Measurements from ENCODE around the gene JOSD1.
A peak's percentile ranks its signal among the peaks of the same experiment; 100 is the strongest.
"Not testable (repeated sequence)": the region's sequence is repeated elsewhere in the genome, so short reads cannot be mapped to it uniquely, and the experiment has no call there.

Gene JOSD1

GRCh38 chr22:38675833-38676232, 24.9 kb downstream of the JOSD1 start:
- no peak for DNase-seq

GRCh38 chr22:38674888-38675287, 25.9 kb downstream of the JOSD1 start:
- no peak for DNase-seq

GRCh38 chr22:38657045-38657909, 43.5 kb downstream of the JOSD1 start:
- DNase-seq: peak; percentile 42

- DNase-seq: peak; percentile 46
These were observed 44.3 kb downstream of the JOSD1 start, which contains the start of the genes CBY1 and FAM227A for GRCh38 chr22:38656256-38657044. TSS of gene CBY1 (plus strand) at chr22:38656638. CDS start at chr22:38668055, 11,417 bp downstream. TSS of gene FAM227A (minus strand) at chr22:38656392. CDS start at chr22:38650168, 6,224 bp downstream.

- no peak for DNase-seq
These were observed 45.1 kb downstream of the JOSD1 start for GRCh38 chr22:38655519-38656255.

GRCh38 chr22:38653741-38654140, 47.0 kb downstream of the JOSD1 start:
- no peak for DNase-seq

- DNase-seq: no peak
These were observed 47.9 kb downstream of the JOSD1 start for GRCh38 chr22:38652859-38653258.

GRCh38 chr22:38649841-38650522, 50.8 kb downstream of the JOSD1 start:
- no peak for DNase-seq

GRCh38 chr22:38645430-38645829, 55.3 kb downstream of the JOSD1 start:
- DNase-seq: no peak

- not testable (repeated sequence) for DNase-seq
These were observed 56.5 kb downstream of the JOSD1 start for GRCh38 chr22:38644245-38644644.

GRCh38 chr22:38641476-38642040, 59.2 kb downstream of the JOSD1 start:
- no peak for DNase-seq

- DNase-seq: no peak
These were observed 62.0 kb downstream of the JOSD1 start for GRCh38 chr22:38638728-38639127.

- DNase-seq: no peak
These were observed 62.5 kb downstream of the JOSD1 start for GRCh38 chr22:38638216-38638615.

Measured in NCI-H524 treated with DMSO at 0.1 percent for 48 hours (cell line).